ENCODE results near the gene AFMID. TPM values are rescaled to one million over a fixed set of nuclear protein-coding genes. Genes with fewer than 3 reads are reported as not detected.

AFMID gene
- total and polyA plus RNA-seq, 2 of the 13 experiments (the other 11 are each of a cell fraction or from before 2014, with no cell fraction given): 249 to 270 TPM

GRCh38 chr17:78140169-78141051 lies 46.8 kb upstream of the AFMID start (continued):
- TF ChIP-seq STAT5B (CRISPR knock-in tag; IDR thresholded peaks at IDR 0.05) (no peak), PAX8 (CRISPR knock-in tag; IDR thresholded peaks at IDR 0.05; ENCODE audit: borderline replicate concordance) (no peak), MED8 (CRISPR knock-in tag; IDR thresholded peaks at IDR 0.05; ENCODE audit: insufficient replicate concordance) (peak; percentile 24), ZNF33A (CRISPR knock-in tag; IDR thresholded peaks at IDR 0.05; ENCODE audit: borderline replicate concordance) (no peak), NFE2L1 (CRISPR knock-in tag; IDR thresholded peaks at IDR 0.05; ENCODE audit: borderline replicate concordance) (no peak), ZNF549 (CRISPR knock-in tag; IDR thresholded peaks at IDR 0.05) (no peak), ARNTL (CRISPR knock-in tag; IDR thresholded peaks at IDR 0.05) (no peak), DPF2 (CRISPR knock-in tag; IDR thresholded peaks at IDR 0.05; ENCODE audit: borderline replicate concordance, low read depth) (no peak), KDM2A (CRISPR knock-in tag; IDR thresholded peaks at IDR 0.05; ENCODE audit: borderline replicate concordance, low read depth) (no peak; the same call in 1 of the 2 replicates), HES4 (CRISPR knock-in tag; IDR thresholded peaks at IDR 0.05; ENCODE audit: borderline replicate concordance) (0 out of 2 replicates have a peak, but pooled peaks have one; percentile 34), GATA4 (IDR thresholded peaks at IDR 0.05; ENCODE audit: borderline replicate concordance, low read depth) (no peak), ZNF576 (CRISPR knock-in tag; IDR thresholded peaks at IDR 0.05) (no peak), TOE1 (CRISPR knock-in tag; IDR thresholded peaks at IDR 0.05) (no peak), BRD4 (CRISPR knock-in tag; IDR thresholded peaks at IDR 0.05) (no peak), SETDB1 (CRISPR knock-in tag; IDR thresholded peaks at IDR 0.05; ENCODE audit: borderline replicate concordance) (no peak), ZNF343 (CRISPR knock-in tag; IDR thresholded peaks at IDR 0.05) (no peak), PPARG (CRISPR knock-in tag; conservative IDR thresholded peaks at IDR 0.05) (no peak), ARID4A (CRISPR knock-in tag; IDR thresholded peaks at IDR 0.05; ENCODE audit: borderline replicate concordance) (peak; percentile 22; the same call in 1 of the 2 replicates), ZNF281 (CRISPR knock-in tag; IDR thresholded peaks at IDR 0.05; ENCODE audit: borderline replicate concordance) (no peak)
- TF ChIP-seq, protein P1, sequence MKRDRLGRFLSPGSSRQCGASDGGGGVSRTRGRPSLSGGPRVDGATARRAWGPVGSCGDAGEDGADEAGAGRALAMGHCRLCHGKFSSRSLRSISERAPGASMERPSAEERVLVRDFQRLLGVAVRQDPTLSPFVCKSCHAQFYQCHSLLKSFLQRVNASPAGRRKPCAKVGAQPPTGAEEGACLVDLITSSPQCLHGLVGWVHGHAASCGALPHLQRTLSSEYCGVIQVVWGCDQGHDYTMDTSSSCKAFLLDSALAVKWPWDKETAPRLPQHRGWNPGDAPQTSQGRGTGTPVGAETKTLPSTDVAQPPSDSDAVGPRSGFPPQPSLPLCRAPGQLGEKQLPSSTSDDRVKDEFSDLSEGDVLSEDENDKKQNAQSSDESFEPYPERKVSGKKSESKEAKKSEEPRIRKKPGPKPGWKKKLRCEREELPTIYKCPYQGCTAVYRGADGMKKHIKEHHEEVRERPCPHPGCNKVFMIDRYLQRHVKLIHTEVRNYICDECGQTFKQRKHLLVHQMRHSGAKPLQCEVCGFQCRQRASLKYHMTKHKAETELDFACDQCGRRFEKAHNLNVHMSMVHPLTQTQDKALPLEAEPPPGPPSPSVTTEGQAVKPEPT (CRISPR knock-in tag; IDR thresholded peaks at IDR 0.05; ENCODE audit: low read depth): no peak

All from HepG2 (cell line).